Heart right ventricle (tissue), 16 donors: ENCODE results near the gene PTAFR. TPM values are rescaled to one million over a fixed set of nuclear protein-coding genes. Genes with fewer than 3 reads are reported as not detected.
A peak's percentile ranks its signal among the peaks of the same experiment; 100 is the strongest.

Source experiments
- ATAC-seq, 8 donors: fragments of 200-7000 bp; cut with Tn5 transposase; one replicate each; pipeline ENCODE4 v1.9.1; 2020; ENCODE audit warnings: mild to moderate bottlenecking in 8 of 8, moderate library complexity in 8 of 8, moderate number of reproducible peaks in 1 of 8
- DNase-seq, 2 donors: peaks; one replicate each; pipeline ENCODE4 v3.0.0-alpha.2; 2020
- H3K27ac ChIP-seq, 10 donors: fragments of 200-600 bp; sonication (generic) in 2 of 10; one replicate each; pipeline versions ENCODE4 v1.5.0 to v1.8.0; 2020 to 2022; ENCODE audit warnings: mild to moderate bottlenecking in 3 of 10
- H3K27me3 ChIP-seq, 7 donors: fragments of 200-600 bp; one replicate each; pipeline ENCODE4 v1.8.0; 2021 to 2022; ENCODE audit warnings: mild to moderate bottlenecking in 2 of 7
- H3K36me3 ChIP-seq, 9 donors: fragments of 200-600 bp; sonication (generic) in 1 of 9; one replicate each; pipeline versions ENCODE4 v1.5.0 to v1.8.0; 2020 to 2022; ENCODE audit warnings: mild to moderate bottlenecking in 2 of 9
- H3K4me1 ChIP-seq, 9 donors: fragments of 200-600 bp; sonication (generic) in 1 of 9; one replicate each; pipeline versions ENCODE4 v1.5.0 to v1.8.0; 2020 to 2022; ENCODE audit warnings: mild to moderate bottlenecking in 4 of 9
- H3K4me3 ChIP-seq, 10 donors: fragments of 200-600 bp; sonication (generic) in 2 of 10; one replicate each; pipeline versions ENCODE4 v1.5.0 to v1.8.0; 2020 to 2022; ENCODE audit warnings: mild to moderate bottlenecking in 7 of 10, moderate library complexity in 2 of 10
- H3K9me3 ChIP-seq, 11 donors: fragments of 200-600 bp in 10 of 11; sonication (generic) in 2 of 11; one replicate each; pipeline versions ENCODE4 v1.5.0 to v1.8.0; 2013 to 2022; ENCODE audit warnings: mild to moderate bottlenecking in 2 of 11, control low read depth in 1 of 11, moderate library complexity in 1 of 11
- WGBS, 2 donors: extraction: QIAGEN DNeasy Blood & Tissue Kit; methylation state at CpG; one replicate each; pipeline ENCODE4 v1.1.7; 2013; ENCODE audit warnings: inconsistent platforms in 1 of 2; 5-methylcytosine and 5-hydroxymethylcytosine counted together
- intact Hi-C, 10 donors: fragments of 100-400 bp; cut with DNase I; formaldehyde crosslinking; loops; one replicate each; pipeline versions ENCODE4 v1.11.1 to v1.14.2; 2022
- polyA plus RNA-seq, 2 donors: library from polyadenylated mRNA; stranded (reverse); fragments of 200-250 nt; gene quantifications; one replicate each; pipeline ENCODE4 v1.2.3, GENCODE V29; 2013
- total RNA-seq, 10 donors: library from RNA; stranded (reverse); fragmentation: NEBNext Ultra II Directional in 3 of 10; extraction: Animal tissue kit (Norgen Biotek cat#: 25700) in 3 of 10; gene quantifications; one replicate each; pipeline versions ENCODE4 v1.2.1 to v1.2.4, GENCODE V29; 2021 to 2023
- TF ChIP-seq, protein P1 (sequence below), 9 donors: fragments of 200-600 bp; sonication (generic) in 2 of 9; IDR thresholded peaks; one replicate each; pipeline versions ENCODE4 v1.5.0 to v1.8.0; 2021 to 2022; ENCODE audit warnings: antibody characterized with exemption in 9 of 9, mild to moderate bottlenecking in 5 of 9, moderate library complexity in 1 of 9
- donor health status: Arrhythmogenic right ventricular cardiomyopathy.
- donor health status: ischemic (EF 13 %, LVEDD 7.1; RV severe dilation, severe dysfunction).
- donor health status: healthy with polysubstance abuse.
- donor health status: DM: no; HTN: yes; CAD: no.
- donor health status: DM: no; HTN: no; CAD: no.
- donor health status: ischemic (EF 25% LVEDD 6.9; RV normal size, moderate dysfunction).
- donor health status: ischemic (EF 25% LVEDD 5.7; RV mildly dilated, moderate dysfunction).
- donor health status: healthy.
- donor health status: DM: yes; HTN: yes; CAD: no.
- donor health status: Ischemic cardiomyopathy.
- donor health status: ischemic (EF 35%, LVEDD 5.7; RV mildly dilated, moderate dysfunction).
- donor health status: nonischemic (EF 11% LVEDD 7.7; RV severe dilation, severe dysfunction).
- donor health status: DM: yes; HTN: yes; CAD: no.
- donor health status: PGD.
- donor health status: ischemic (EF 29% LVEDD 5.4; RV normal size, mild dysfunction).
- donor health status: nonischemic (EF 23%, LVEDD 6.1; RV moderate dilation, normal function).

Gene PTAFR
- total and polyA plus RNA-seq, 12 donors = 0.73 to 13.4 (median 1.4) TPM

GRCh38 chr1:28208818-28209441 is 32.4 kb upstream of the PTAFR start:
- no peaks in the 10 kb centered on the region for H3K9me3 ChIP-seq
- TF ChIP-seq, protein P1, sequence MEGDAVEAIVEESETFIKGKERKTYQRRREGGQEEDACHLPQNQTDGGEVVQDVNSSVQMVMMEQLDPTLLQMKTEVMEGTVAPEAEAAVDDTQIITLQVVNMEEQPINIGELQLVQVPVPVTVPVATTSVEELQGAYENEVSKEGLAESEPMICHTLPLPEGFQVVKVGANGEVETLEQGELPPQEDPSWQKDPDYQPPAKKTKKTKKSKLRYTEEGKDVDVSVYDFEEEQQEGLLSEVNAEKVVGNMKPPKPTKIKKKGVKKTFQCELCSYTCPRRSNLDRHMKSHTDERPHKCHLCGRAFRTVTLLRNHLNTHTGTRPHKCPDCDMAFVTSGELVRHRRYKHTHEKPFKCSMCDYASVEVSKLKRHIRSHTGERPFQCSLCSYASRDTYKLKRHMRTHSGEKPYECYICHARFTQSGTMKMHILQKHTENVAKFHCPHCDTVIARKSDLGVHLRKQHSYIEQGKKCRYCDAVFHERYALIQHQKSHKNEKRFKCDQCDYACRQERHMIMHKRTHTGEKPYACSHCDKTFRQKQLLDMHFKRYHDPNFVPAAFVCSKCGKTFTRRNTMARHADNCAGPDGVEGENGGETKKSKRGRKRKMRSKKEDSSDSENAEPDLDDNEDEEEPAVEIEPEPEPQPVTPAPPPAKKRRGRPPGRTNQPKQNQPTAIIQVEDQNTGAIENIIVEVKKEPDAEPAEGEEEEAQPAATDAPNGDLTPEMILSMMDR (IDR thresholded peaks at IDR 0.05) = peak; percentile 41 to 81 (median 75)
- DNase-seq = peak in 1 of 2 donors; percentile 52
- no peaks in the 10 kb centered on the region for H3K27me3 ChIP-seq
- ATAC-seq = peak in 7 of 8 donors; percentile 69 to 85 (median 81)
- H3K4me1 ChIP-seq = peaks cover 0 to 7% (median 0%) of the 10 kb centered on the region in 9 donors
- H3K4me3 ChIP-seq = no peak overlapping the region
- H3K27ac ChIP-seq = no peak overlapping the region
- intact Hi-C loops = loop anchor here in 9 of 10 donors (2.0 to 10.0 kb wide), 5 partner anchors 117 to 350 kb away; no protein-coding TSS in a partner anchor
- H3K36me3 ChIP-seq = peaks cover 0 to 99% (median 37%) of the 10 kb centered on the region in 9 donors
- WGBS, 2 donors = 42 to 47% methylated on average over 4 of the region's 4 CpGs

GRCh38 chr1:28205243-28205642 is 28.8 kb upstream of the PTAFR start:
- TF ChIP-seq, protein P1 (IDR thresholded peaks at IDR 0.05) = no peak
- H3K9me3 ChIP-seq = no peaks in the 10 kb centered on the region
- no peak overlapping the region for H3K4me3 ChIP-seq
- H3K27me3 ChIP-seq = no peaks in the 10 kb centered on the region
- ATAC-seq (no peak), DNase-seq (no peak)
- intact Hi-C loops = loop anchor here in 5 of 10 donors (5.0 to 10.0 kb wide), 3 partner anchors 113 to 340 kb away; no protein-coding TSS in a partner anchor
- H3K27ac ChIP-seq = no peak overlapping the region
- H3K4me1 ChIP-seq = peaks cover 0 to 8% (median 0%) of the 10 kb centered on the region in 9 donors
- H3K36me3 ChIP-seq = peaks cover 0 to 100% (median 63%) of the 10 kb centered on the region in 9 donors
- 81 to 88% methylated on average over 4 of the region's 4 CpGs for WGBS, 2 donors

DNA sequence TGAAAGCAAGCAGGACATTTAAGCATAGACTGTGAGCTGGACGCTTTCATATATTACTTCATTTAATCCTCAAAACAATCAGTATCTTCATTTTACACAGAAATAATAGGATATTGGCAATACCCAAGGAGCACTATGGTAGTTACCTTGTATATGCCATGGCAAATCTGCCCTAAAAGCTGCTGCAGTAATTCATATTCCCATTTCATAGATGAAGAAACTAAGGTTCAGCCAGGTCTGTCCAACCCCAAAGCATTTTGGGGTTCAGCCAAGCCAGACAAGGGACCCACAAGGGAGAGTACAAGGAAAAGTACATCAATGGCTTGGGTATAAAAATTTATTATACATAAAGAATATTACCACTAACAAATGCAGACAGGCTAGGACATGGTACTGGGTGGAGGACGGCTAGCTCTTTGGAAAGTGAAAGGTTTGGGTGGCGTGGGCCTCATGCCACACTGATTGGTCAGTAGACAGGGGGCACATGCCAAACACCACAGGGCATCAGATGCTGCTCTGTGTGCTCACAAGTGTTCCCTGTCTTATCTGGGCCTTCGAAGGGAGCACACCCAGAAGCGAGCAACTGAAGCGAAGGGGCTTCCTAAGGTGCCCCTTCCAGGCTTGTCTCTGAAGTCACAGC is 23.9 kb upstream of the PTAFR start:
- intact Hi-C loops = loop anchor here in 2 of 10 donors (10.0 kb wide), 2 partner anchors 166 to 336 kb away; no protein-coding TSS in a partner anchor
- TF ChIP-seq, protein P1 (IDR thresholded peaks at IDR 0.05) = no peak
- DNase-seq (no peak), ATAC-seq (no peak)
- peaks cover 0 to 22% (median 12%) of the 10 kb centered on the region in 9 donors for H3K4me1 ChIP-seq
- H3K36me3 ChIP-seq = peaks cover 7 to 78% (median 66%) of the 10 kb centered on the region in 9 donors
- no peaks in the 10 kb centered on the region for H3K27me3 ChIP-seq
- WGBS, 2 donors = 95 to 96% methylated on average over 6 of the region's 6 CpGs
- no peak overlapping the region for H3K4me3 ChIP-seq
- no peaks in the 10 kb centered on the region for H3K9me3 ChIP-seq
- peak overlapping the region in 1 of 10 donors; percentile 61 for H3K27ac ChIP-seq

DNA sequence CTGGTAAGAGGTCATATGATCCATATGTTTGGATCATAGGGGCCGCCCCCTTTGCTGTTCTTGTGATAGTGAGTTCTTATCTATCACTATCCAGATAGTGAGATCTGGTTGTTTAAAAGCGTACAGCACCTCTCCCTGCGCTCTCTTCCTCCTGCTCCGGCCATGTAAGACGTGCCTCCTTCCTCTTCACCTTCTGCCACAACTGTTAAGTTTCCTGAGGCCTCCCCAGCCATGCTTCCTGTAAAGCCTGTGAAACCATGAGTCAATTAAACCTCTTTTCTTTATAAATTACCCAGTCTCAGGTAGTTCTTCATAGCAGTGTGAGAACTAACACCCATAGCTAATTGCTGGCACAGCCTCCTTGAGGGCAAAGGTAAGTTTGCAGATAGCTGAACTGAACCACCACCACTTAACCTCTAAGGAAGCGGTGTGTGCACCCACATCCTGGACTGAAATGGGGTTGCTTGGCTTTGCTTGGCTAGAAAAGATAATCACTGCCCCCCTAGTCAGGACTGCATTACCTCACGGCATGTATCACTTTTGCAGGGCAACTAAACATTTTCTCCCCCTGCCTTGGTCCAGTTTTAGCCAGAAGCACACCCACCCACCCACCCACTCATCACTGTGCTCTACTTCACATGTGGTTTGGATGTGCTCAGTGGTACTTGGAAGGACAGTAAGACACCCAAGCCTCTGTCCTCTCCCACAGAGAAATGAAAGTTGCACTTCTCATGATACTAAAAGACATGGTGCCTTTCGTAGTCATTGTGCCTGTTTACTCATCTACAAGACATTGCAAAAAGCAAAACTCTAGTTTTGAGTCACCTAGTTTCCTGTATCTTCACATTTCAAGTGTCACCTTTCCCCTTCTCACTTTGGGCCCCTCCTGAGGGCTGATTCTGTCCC is 23.1 kb upstream of the PTAFR start:
- intact Hi-C loops = loop anchor here in 4 of 10 donors (10.0 kb wide), 4 partner anchors 165 to 355 kb away; no protein-coding TSS in a partner anchor
- H3K27me3 ChIP-seq = no peaks in the 10 kb centered on the region
- ATAC-seq (peak in 1 of 8 donors; percentile 42), DNase-seq (no peak)
- no peak overlapping the region for H3K4me3 ChIP-seq
- H3K27ac ChIP-seq = peak overlapping the region in 1 of 10 donors; percentile 61
- peaks cover 0 to 22% (median 12%) of the 10 kb centered on the region in 9 donors for H3K4me1 ChIP-seq
- TF ChIP-seq, protein P1 (IDR thresholded peaks at IDR 0.05) = no peak
- H3K9me3 ChIP-seq = no peaks in the 10 kb centered on the region
- peaks cover 7 to 71% (median 61%) of the 10 kb centered on the region in 9 donors for H3K36me3 ChIP-seq
- 90 to 91% methylated on average over 8 of the region's 8 CpGs for WGBS, 2 donors
